MM.1S (cell line): ENCODE results near the gene KCNG2.

Experiments used
- CTCF ChIP-seq: fragments of 300-600 bp; sonication (generic); IDR thresholded peaks from 2 replicates; pipeline ENCODE4 v1.5.1; 2016; ENCODE audit warnings: antibody characterized with exemption, low read length, mixed read lengths
- EZH2 ChIP-seq: fragments of 300-600 bp; sonication (generic); optimal IDR thresholded peaks from 2 replicates; pipeline ENCODE3; 2017; ENCODE audit warnings: low read depth, mild to moderate bottlenecking, antibody characterized with exemption, low read length, mixed read lengths
- EZH2phosphoT487 ChIP-seq: fragments of 300-600 bp; sonication (generic); IDR thresholded peaks from 2 replicates; pipeline ENCODE4 v1.6.1; 2018; ENCODE audit warnings: antibody characterized with exemption, low read length

- TF ChIP-seq CTCF = no peak
- no peak for TF ChIP-seq EZH2
- TF ChIP-seq EZH2phosphoT487 = no peak
These were observed 48.2 kb upstream of the KCNG2 start for GRCh38 chr18:79749251-79750191.
